CD14-positive monocyte (primary cell): ENCODE data around the gene RASGRP2. TPM values are rescaled to one million over a fixed set of nuclear protein-coding genes. Genes with fewer than 3 reads are reported as not detected.

Experiments used
- DNase-seq, 3 donors: peaks; one replicate each; pipeline ENCODE4 v3.0.0-alpha.2; 2011 to 2022
- H2AFZ ChIP-seq: 2 replicates; pipeline ENCODE4 v1.6.0; 2012; ENCODE audit warnings: mild to moderate bottlenecking, low read depth, low read length, inconsistent platforms; ENCODE audit not compliant: insufficient read depth, poor library complexity, severe bottlenecking
- H3K27ac ChIP-seq, 2 donors: 1 replicate in 1 of 2; 2 replicates in 1 of 2; pipeline ENCODE4 v1.5.1; 2012 to 2013; ENCODE audit warnings: low read length in 2 of 2, control low read depth in 1 of 2, inconsistent platforms in 1 of 2, low read depth in 1 of 2, mild to moderate bottlenecking in 1 of 2
- H3K27me3 ChIP-seq, 2 donors: one replicate each; pipeline versions ENCODE4 v1.6.0 to v1.6.1; 2011 to 2013; ENCODE audit warnings: low read length in 2 of 2; ENCODE audit not compliant: control insufficient read depth in 2 of 2, insufficient read depth in 2 of 2
- H3K36me3 ChIP-seq, 2 donors: replicated peaks in 1 of 2; 1 replicate in 1 of 2; 2 replicates in 1 of 2; pipeline versions ENCODE4 v1.5.1 to v1.6.1; 2012 to 2013; ENCODE audit warnings: low read length in 2 of 2, control low read depth in 1 of 2, inconsistent platforms in 1 of 2, mild to moderate bottlenecking in 1 of 2; ENCODE audit not compliant: insufficient read depth in 2 of 2, control insufficient read depth in 1 of 2
- H3K4me1 ChIP-seq, 2 donors: 1 replicate in 1 of 2; 2 replicates in 1 of 2; pipeline versions ENCODE4 v1.5.1 to v1.6.1; 2012 to 2013; ENCODE audit warnings: low read length in 2 of 2, control low read depth in 1 of 2, inconsistent platforms in 1 of 2, mild to moderate bottlenecking in 1 of 2, moderate library complexity in 1 of 2; ENCODE audit not compliant: insufficient read depth in 2 of 2, control insufficient read depth in 1 of 2
- H3K4me2 ChIP-seq: replicated peaks from 2 replicates; pipeline ENCODE3; 2012; ENCODE audit warnings: low read length, moderate library complexity, mild to moderate bottlenecking; ENCODE audit not compliant: poor library complexity, severe bottlenecking; ENCODE audit errors: extremely low read depth
- H3K4me3 ChIP-seq, 3 experiments: fragments of 200-600 bp in 1 of 3; sonication (generic) in 1 of 3; replicated peaks in 1 of 3; 1 replicate in 2 of 3; 2 replicates in 1 of 3; pipeline ENCODE4 v1.5.1; 2011 to 2013; ENCODE audit warnings: low read length in 3 of 3, mild to moderate bottlenecking in 3 of 3, control low read depth in 2 of 3, low read depth in 2 of 3, inconsistent platforms in 1 of 3, moderate library complexity in 1 of 3
- H3K79me2 ChIP-seq: 2 replicates; pipeline ENCODE4 v1.6.0; 2012; ENCODE audit warnings: mild to moderate bottlenecking, control low read depth, inconsistent platforms, low read length, moderate library complexity; ENCODE audit not compliant: insufficient read depth
- H3K9ac ChIP-seq: 2 replicates; pipeline ENCODE4 v1.6.0; 2017; ENCODE audit warnings: low read length, mild to moderate bottlenecking; ENCODE audit not compliant: insufficient read depth, poor library complexity, severe bottlenecking
- H3K9me3 ChIP-seq, 2 donors: replicated peaks in 1 of 2; 1 replicate in 1 of 2; 2 replicates in 1 of 2; pipeline versions ENCODE4 v1.5.1 to v1.6.1; 2012 to 2013; ENCODE audit warnings: low read length in 2 of 2, control low read depth in 1 of 2; ENCODE audit not compliant: control insufficient read depth in 1 of 2, insufficient read depth in 1 of 2
- H4K20me1 ChIP-seq: 2 replicates; pipeline ENCODE4 v1.6.0; 2012; ENCODE audit warnings: mild to moderate bottlenecking, low read length, control low read depth, moderate library complexity; ENCODE audit not compliant: insufficient read depth
- H3K27ac Mint-ChIP-seq, 7 donors: one replicate each; pipeline ENCODE4 v1.8.0; 2020; ENCODE audit warnings: mild to moderate bottlenecking in 7 of 7, mixed read lengths in 7 of 7, moderate library complexity in 6 of 7, inconsistent platforms in 2 of 7
- H3K27me3 Mint-ChIP-seq, 3 donors: one replicate each; pipeline ENCODE4 v1.8.0; 2021 to 2022; ENCODE audit warnings: low read depth in 3 of 3, mild to moderate bottlenecking in 3 of 3, mixed read lengths in 3 of 3, moderate library complexity in 3 of 3, inconsistent platforms in 1 of 3
- H3K36me3 Mint-ChIP-seq, 2 donors: one replicate each; pipeline ENCODE4 v1.8.0; 2020; ENCODE audit warnings: mixed read lengths in 2 of 2, inconsistent platforms in 1 of 2, mild to moderate bottlenecking in 1 of 2
- H3K4me1 Mint-ChIP-seq: one replicate; pipeline ENCODE4 v1.8.0; 2020; ENCODE audit warnings: mild to moderate bottlenecking, mixed read lengths
- H3K4me3 Mint-ChIP-seq, 2 donors: one replicate each; pipeline ENCODE4 v1.8.0; 2020; ENCODE audit warnings: mild to moderate bottlenecking in 2 of 2, mixed read lengths in 2 of 2, moderate library complexity in 1 of 2
- H3K9me3 Mint-ChIP-seq, 7 donors: one replicate each; pipeline ENCODE4 v1.8.0; 2020 to 2022; ENCODE audit warnings: mixed read lengths in 7 of 7, mild to moderate bottlenecking in 6 of 7, moderate library complexity in 6 of 7, inconsistent platforms in 2 of 7
- WGBS: methylation state at CpG from one replicate; pipeline ENCODE4 v1.1.5; 2013; ENCODE audit warnings: missing lambda C conversion rate; ENCODE audit not compliant: insufficient coverage; 5-methylcytosine and 5-hydroxymethylcytosine counted together
- intact Hi-C, 2 donors: fragments of 100-400 bp; cut with micrococcal nuclease; formaldehyde crosslinking; loops; one replicate each; pipeline versions ENCODE4 v1.15.0 to v1.15.1; 2023
- polyA plus RNA-seq, 3 donors: library from polyadenylated mRNA; depleted of rRNA in 1 of 3; unstranded in 2 of 3; stranded (reverse) in 1 of 3; fragments of 300-500 nt in 2 of 3; fragments of >200 nt in 1 of 3; fragmentation: Illumina TruSeq in 2 of 3; gene quantifications; 1 replicate in 2 of 3; 2 replicates in 1 of 3; pipeline ENCODE4 v1.2.3, GENCODE V29; 2012 to 2021
- TF ChIP-seq, protein P1 (sequence below): fragments of 200-600 bp; IDR thresholded peaks from one replicate; pipeline ENCODE4 v1.8.0; 2022; ENCODE audit warnings: antibody characterized with exemption, mild to moderate bottlenecking

The RASGRP2 gene
- polyA plus RNA-seq, 3 donors, result 67.6 to 242 (median 68.8) TPM

DNA sequence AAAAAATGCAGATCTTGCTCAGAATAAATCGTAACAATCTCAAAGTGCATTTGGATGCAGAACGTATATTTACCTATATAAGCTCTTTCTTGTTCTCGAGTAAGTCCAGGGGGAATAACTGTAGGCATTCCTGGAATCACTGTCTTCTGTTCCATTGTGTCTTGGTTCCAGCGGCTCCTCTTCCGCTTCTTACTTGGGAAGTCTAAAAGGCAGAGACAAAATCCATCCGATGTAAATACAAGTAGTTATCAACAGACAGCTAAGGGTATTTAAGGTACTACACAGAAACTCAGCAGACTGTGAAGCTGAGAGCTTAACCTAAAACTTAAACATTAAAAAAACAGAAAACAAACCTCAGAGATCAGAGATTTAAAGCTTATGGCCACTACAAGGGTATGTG is 32.5 kb upstream of the RASGRP2 start:
- H3K36me3 Mint-ChIP-seq, result peaks cover 60% of the 10 kb centered on the region in 2 donors
- no peak overlapping the region for H3K9ac ChIP-seq
- TF ChIP-seq, protein P1, sequence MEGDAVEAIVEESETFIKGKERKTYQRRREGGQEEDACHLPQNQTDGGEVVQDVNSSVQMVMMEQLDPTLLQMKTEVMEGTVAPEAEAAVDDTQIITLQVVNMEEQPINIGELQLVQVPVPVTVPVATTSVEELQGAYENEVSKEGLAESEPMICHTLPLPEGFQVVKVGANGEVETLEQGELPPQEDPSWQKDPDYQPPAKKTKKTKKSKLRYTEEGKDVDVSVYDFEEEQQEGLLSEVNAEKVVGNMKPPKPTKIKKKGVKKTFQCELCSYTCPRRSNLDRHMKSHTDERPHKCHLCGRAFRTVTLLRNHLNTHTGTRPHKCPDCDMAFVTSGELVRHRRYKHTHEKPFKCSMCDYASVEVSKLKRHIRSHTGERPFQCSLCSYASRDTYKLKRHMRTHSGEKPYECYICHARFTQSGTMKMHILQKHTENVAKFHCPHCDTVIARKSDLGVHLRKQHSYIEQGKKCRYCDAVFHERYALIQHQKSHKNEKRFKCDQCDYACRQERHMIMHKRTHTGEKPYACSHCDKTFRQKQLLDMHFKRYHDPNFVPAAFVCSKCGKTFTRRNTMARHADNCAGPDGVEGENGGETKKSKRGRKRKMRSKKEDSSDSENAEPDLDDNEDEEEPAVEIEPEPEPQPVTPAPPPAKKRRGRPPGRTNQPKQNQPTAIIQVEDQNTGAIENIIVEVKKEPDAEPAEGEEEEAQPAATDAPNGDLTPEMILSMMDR, result no peak
- peak overlapping the region in 3 of 7 donors; percentile 25 to 90 (median 82) for H3K27ac Mint-ChIP-seq
- intact Hi-C loops, result no loop called here
- H3K9me3 ChIP-seq, result no peaks in the 10 kb centered on the region
- H3K27ac ChIP-seq, result peak overlapping the region in 1 of 2 donors; percentile 71
- no peaks in the 10 kb centered on the region for H3K27me3 Mint-ChIP-seq
- peak overlapping the region in 2 of 3 experiments; percentile 94 to 98 for H3K4me3 ChIP-seq
- H2AFZ ChIP-seq, result no peak overlapping the region
- DNase-seq, result no peak
- peaks cover 66% of the 10 kb centered on the region for H3K4me1 Mint-ChIP-seq
- H3K4me2 ChIP-seq, result peak overlapping the region; percentile 90
- H3K27me3 ChIP-seq, result no peaks in the 10 kb centered on the region
- H3K9me3 Mint-ChIP-seq, result no peaks in the 10 kb centered on the region
- H3K36me3 ChIP-seq, result peaks cover 43 to 49% of the 10 kb centered on the region in 2 donors
- H4K20me1 ChIP-seq, result peaks cover 60% of the 10 kb centered on the region
- WGBS, result 80% methylated on average over 1 of the region's 6 CpGs
- H3K4me1 ChIP-seq, result peaks cover 42 to 51% of the 10 kb centered on the region in 2 donors
- peak overlapping the region; percentile 90 to 92 for H3K4me3 Mint-ChIP-seq
- H3K79me2 ChIP-seq, result peaks cover 60% of the 10 kb centered on the region

GRCh38 chr11:64774144-64774543 is 30.2 kb upstream of the RASGRP2 start:
- Histone ChIP-seq H3K27me3 (no peaks in the 10 kb centered on the region), H3K4me1 (peaks cover 38 to 47% of the 10 kb centered on the region in 2 donors), H3K9ac (no peak overlapping the region), H3K27ac (no peak overlapping the region), H3K79me2 (peaks cover 83% of the 10 kb centered on the region), H4K20me1 (peaks cover 83% of the 10 kb centered on the region), H3K4me2 (no peak overlapping the region), H3K9me3 (no peaks in the 10 kb centered on the region), H3K36me3 (peaks cover 66 to 72% of the 10 kb centered on the region in 2 donors), H2AFZ (no peak overlapping the region), H3K4me3 (no peak overlapping the region)
- WGBS, result 92% methylated on average over 3 of the region's 5 CpGs
- TF ChIP-seq, protein P1, result no peak
- DNase-seq, result no peak
- Mint-ChIP-seq H3K4me1 (peaks cover 51% of the 10 kb centered on the region), H3K4me3 (no peak overlapping the region), H3K27ac (peak overlapping the region in 2 of 7 donors; percentile 43 to 73), H3K36me3 (peaks cover 80 to 83% of the 10 kb centered on the region in 2 donors), H3K27me3 (no peaks in the 10 kb centered on the region), H3K9me3 (no peaks in the 10 kb centered on the region)
- intact Hi-C loops, result no loop called here
